T-helper 9 cell (primary cell): ENCODE results near the gene FAM9C.
"Not testable (repeated sequence)": the region's sequence is repeated elsewhere in the genome, so short reads cannot be mapped to it uniquely, and the experiment has no call there.

Experiments
- DNase-seq: peaks from one replicate; pipeline ENCODE4 v3.0.0-alpha.2; 2020

FAM9C gene

DNA sequence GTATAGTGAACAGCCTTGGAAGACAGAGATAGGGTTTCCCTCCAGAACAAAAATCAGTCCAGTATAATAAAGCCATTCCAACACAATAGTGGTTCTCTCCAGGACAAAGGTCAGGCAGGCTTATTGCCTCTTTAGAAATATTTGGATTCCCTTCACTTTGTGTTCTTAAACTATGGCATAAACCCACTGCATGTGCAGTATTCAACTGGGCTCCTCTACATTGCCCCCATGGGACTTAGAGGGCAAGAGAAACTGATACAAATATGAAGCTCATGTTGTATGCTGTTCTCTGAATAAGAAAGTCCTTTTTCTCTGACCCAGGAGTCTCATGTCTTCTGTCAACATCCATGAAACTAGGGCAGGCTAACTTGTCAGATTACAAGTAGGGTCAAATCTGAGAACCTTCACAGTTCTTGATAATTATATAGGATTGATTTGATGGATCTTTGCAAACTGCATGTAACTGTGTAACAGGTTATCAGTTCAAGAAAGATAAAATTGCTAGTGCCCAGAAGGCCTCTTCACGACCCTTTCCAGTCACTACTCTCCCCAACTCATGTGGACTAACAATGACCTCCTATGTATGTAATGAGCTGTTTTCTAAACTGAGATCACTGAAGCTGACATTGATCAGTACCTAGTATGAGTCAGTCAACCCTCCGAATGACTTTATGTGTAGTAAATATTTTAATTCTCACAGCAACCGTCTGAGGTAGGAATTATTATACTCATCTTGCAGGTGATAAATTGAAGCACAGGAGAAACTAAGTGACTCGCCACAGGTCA is 31.9 kb upstream of the FAM9C start:
- no peak for DNase-seq

- no peak for DNase-seq
Measured at GRCh38 chrX:13074297-13075262, 30.2 kb upstream of the FAM9C start.

DNA sequence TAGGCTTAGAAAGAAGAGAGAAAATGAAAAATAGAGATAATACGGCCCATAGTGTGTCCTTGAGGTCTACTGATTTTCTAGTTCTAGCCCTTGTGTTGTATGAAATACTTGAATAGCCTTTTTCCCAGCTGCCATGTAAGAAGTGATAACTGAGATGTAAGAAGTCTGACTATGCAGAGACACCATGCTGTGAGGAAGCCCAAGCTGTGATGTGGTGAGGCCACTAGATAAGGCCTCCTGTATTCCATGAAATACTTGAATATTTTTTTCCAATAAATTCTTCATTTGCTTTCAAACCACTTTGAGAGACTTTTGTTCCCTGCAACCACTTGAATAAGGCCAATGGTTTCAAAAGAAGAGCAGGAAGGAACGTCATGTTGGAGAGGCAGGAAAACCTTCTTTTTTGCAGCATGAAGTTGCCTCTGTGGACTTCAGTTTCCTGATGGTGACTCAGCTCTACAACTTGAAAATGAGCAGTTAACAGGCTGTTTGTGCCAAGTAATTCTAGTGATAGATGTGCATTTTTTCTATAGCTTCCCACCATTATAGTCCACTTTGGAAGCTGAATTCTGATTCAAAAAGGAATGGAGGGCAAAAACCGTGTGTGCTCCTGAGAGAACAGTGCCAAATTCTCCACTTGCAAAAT is 25.5 kb upstream of the FAM9C start:
- no peak for DNase-seq

- DNase-seq: no peak
Measured at GRCh38 chrX:13068651-13069050, 24.2 kb upstream of the FAM9C start.

DNA sequence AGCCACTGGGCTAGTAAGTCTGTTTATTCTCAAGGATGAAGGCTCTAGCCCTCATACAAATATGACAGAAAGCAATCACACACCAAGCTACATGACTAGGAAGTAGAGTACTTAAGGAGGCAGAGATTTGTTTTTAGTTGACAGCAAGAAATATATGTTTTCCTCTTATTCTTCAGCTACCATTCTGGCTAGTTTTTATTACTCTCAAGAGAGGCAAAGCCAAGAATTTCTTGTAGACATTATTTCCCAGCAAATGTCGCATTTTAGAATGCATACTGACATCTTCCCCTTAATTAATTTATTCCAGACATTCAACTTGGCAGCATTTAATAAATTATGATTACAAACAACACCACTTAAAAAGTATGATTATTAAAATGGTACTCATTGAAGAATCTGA is 23.4 kb upstream of the FAM9C start:
- DNase-seq: no peak

DNA sequence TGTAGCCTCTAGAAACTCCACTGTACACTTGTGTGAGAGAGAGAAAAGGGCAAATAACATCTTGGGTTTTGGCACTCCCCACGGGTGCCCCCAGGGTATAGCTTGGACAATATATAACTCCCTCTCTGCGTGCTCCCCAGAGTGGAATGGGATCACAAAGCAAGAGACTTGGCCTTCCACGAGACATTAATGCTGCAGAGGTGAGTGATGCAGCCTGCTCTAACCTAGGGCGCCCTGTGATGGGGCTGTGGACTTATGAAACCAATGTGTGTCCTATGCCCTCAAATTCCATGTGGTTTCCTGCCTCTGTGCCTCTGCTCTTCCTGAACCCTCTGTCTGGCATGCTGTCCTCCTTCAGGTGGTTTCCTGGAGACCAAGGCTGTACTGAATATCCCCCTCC is 22.0 kb upstream of the FAM9C start:
- DNase-seq: no peak

DNA sequence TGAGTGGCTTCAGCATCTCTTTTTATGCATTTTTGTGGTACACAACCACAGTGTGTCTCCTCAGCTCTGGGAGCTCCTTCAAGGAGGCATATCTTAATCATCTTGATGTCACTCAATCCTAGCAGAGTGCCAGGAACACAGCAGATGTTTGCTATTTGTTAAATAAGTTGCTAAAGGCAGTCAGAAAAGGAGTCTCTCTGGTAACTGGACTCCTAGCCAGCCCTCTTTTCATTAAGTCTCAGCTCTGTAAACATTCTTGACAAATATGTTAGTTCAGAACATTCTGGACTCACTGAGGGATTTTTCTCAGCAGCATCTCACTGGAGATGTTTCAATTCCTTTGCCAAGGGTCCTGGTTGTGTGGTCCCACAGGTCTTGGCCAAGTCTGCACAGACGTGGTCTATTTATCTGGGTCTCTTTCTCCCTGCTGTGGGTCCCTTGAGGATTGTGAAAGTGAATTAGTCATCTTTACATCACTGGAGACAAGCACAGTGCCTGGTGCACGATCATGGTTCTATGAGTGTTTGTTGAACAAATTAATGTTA is 20.3 kb upstream of the FAM9C start:
- no peak for DNase-seq

DNA sequence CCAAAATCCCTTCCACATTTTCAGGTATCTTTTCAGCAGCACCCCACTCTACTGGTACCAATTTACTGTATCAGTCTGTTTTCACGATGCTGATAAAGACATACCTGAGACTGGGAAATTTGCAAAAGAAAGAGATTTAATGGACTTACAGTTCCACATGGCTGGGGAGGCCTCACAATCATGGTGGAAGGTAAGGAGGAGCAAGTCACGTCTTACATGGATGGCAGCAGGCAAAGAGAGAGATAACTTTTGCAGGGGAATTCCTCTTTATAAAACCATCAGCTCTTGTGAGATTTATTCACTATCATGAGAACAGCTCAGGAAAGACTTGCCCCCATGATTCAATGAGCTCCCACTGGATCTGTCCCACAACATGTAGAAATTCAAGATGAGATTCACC is 18.7 kb upstream of the FAM9C start:
- not testable (repeated sequence) for DNase-seq

DNA sequence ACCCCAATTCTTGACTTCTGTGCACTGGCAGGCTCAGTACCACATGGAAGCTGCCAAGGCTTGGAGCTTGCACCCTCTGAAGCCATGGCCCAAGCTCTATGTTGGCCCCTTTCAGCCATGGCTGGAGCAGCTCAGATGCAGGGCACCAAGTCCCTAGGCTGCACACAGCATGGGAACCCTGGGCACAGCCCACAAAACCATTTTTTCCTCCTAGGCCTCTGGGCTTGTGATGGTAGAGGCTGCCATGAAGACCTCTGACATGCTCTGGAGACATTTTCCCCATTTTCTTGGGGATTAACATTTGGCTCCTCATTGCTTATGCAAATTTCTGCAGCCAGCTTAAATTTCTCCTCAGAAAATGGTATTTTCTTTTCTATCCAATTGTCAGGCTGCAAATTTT is 17.9 kb upstream of the FAM9C start:
- not testable (repeated sequence) for DNase-seq

GRCh38 chrX:13061215-13061708 is 16.8 kb upstream of the FAM9C start:
- not testable (repeated sequence) for DNase-seq

DNA sequence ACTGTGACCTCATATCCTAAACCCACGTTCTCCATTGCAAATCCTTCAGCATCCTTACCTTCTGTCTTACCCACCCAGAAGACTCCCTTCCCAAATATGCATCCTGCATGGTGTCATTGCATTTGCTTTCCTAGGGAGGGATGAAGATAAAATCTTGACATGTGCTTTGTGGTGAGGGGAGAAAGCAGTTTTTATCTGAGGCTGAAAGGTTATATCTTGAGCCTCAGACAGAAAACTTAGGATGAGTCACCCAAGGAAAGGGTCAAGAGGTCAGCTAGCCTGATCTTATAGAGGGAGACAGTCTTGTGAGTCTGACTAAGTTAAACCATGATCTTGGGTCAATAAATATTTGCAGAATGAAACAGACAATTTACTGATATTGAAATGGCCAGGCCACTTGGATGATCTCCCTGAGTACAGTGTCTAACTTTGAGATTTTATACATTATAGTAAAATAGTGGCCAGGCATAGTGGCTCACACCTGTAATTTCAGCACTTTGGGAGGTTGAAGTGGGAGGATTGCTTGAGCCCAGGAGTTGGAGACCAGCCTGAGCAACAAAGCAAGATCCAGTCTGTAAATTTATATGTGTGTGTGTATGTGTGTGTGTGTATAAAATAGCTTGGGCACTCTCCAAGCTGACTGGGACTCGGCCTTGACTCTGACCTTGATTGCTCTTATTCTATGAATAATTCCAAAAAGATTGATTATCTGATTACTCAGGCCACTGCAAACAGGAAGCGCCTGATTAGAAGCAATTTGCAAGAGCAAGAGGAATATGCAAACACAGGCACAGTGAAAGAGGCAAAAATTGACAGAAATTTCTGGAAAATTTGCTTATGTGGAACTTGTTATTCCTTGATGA is 15.4 kb upstream of the FAM9C start:
- DNase-seq: no peak

GRCh38 chrX:13055486-13055885 is 11.1 kb upstream of the FAM9C start:
- DNase-seq: no peak

- DNase-seq: no peak
Measured at GRCh38 chrX:13053171-13053570, 8.8 kb upstream of the FAM9C start.

GRCh38 chrX:13051529-13052172 is 7.2 kb upstream of the FAM9C start:
- no peak for DNase-seq

- no peak for DNase-seq
Measured at GRCh38 chrX:13051167-13051528, 6.7 kb upstream of the FAM9C start.

DNA sequence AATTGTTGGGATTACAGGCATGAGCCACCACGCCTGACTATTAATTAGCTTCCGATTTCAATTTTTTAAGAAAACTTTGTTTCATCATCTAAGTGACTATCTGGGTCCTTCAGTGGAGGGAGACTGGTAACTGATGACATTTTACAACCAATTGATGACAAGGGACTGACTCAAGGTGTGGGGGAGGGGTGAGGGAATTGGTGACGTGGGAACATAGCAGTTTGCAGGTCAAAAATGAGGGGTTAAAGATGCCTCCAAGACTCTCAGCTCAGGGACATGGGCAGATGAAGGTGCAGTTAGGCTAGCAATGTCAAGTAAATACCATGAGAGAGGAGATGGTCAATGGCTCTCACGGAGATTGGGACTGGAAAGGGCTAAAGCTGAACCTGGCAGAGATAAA is 5.7 kb upstream of the FAM9C start:
- no peak for DNase-seq

DNA sequence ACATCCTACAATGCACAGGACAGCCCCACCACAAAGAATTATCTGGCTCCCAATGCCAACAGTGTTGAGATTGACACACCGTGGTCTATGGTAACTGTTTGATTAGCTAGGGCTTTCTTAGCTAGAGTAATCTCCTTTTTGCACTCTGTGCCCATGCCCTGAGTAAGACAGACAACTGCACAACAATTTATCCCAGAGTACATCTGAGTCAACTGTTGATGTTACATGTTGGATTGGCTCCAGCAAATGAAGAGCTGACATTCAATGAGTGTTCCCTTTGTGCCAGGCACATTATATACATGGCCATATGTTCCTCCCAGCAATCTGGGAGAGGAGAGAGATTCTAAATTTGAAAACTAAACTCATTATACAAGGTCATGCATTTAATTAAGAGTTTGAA is 3.9 kb upstream of the FAM9C start:
- DNase-seq: no peak

DNA sequence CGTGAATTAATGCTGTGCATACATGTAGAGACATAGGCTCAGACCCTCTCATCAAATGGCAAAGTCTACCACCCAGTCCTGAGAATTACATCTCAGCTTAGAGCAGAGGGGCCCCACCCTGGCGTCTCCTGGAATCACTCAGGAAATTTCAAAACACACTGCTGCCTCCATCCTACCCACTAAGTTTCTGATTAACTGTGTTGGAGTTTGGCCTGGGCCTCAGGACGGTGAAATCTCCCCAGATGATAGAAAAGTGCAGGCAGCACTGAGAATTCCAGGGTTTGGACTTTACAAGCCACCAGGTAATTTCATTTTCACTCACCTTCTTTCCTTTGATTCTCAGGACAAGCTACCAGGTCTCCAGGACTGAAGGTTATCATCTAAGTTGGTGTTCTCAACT is 3.3 kb upstream of the FAM9C start:
- DNase-seq: no peak

GRCh38 chrX:13046141-13046855 is 1.9 kb upstream of the FAM9C start:
- DNase-seq: no peak

GRCh38 chrX:13043938-13044337 is 482 bp downstream of the FAM9C start:
- DNase-seq: no peak

- no peak for DNase-seq
Measured at GRCh38 chrX:13043138-13043537, 1.3 kb downstream of the FAM9C start.
